A549 (cell line): ENCODE results near the gene THOC7.

Experiments
- CHD2 ChIP-seq: fragments of 150-350 bp; IDR thresholded peaks from 2 replicates; pipeline ENCODE4 v1.6.1; 2014; ENCODE audit warnings: low read length; ENCODE audit not compliant: partially characterized antibody
- HDAC2 ChIP-seq: fragments of 200-600 bp; sonication (generic); IDR thresholded peaks from 2 replicates; pipeline ENCODE4 v1.6.1; 2016
- NR3C1 ChIP-seq: fragments of >200 bp; sonication (Bioruptor Twin); formaldehyde crosslinking; IDR thresholded peaks from 3 replicates; pipeline ENCODE4 v1.6.1; 2017
- ZFP36 ChIP-seq: fragments of 450-650 bp; IDR thresholded peaks from 2 replicates; pipeline ENCODE4 v1.6.1; 2014; ENCODE audit warnings: borderline replicate concordance; ENCODE audit not compliant: partially characterized antibody
- TF ChIP-seq, protein P1 (sequence below): fragments of >200 bp; sonication (Bioruptor Twin); formaldehyde crosslinking; IDR thresholded peaks from 3 replicates; pipeline ENCODE4 v1.5.1; 2016

DNA sequence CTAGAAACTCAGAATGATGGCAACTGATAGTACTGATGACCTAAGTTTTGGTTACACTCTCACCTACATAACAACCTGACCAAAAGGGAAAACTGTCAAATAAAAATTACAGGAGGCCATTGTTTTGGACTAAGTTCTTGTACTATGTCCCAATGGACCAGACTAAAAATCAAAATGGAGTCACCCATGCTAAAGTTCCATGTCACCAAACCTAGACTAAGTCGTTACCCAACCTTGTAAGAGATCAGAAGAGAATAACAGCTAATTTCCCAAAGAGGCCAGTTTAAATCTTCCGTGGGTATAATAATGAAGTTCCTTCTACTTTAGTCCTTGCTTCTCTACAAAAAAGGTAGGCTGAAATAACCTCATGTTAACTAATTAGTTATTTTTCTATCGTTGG, 12.3 kb downstream of the THOC7 start:
- TF ChIP-seq, protein P1, sequence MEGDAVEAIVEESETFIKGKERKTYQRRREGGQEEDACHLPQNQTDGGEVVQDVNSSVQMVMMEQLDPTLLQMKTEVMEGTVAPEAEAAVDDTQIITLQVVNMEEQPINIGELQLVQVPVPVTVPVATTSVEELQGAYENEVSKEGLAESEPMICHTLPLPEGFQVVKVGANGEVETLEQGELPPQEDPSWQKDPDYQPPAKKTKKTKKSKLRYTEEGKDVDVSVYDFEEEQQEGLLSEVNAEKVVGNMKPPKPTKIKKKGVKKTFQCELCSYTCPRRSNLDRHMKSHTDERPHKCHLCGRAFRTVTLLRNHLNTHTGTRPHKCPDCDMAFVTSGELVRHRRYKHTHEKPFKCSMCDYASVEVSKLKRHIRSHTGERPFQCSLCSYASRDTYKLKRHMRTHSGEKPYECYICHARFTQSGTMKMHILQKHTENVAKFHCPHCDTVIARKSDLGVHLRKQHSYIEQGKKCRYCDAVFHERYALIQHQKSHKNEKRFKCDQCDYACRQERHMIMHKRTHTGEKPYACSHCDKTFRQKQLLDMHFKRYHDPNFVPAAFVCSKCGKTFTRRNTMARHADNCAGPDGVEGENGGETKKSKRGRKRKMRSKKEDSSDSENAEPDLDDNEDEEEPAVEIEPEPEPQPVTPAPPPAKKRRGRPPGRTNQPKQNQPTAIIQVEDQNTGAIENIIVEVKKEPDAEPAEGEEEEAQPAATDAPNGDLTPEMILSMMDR = no peak
- TF ChIP-seq ZFP36 (no peak), NR3C1 (no peak), CHD2 (no peak), HDAC2 (no peak)
